GM19324 (cell line): Measurements from ENCODE around the gene PALLD.

Experiments used
- ATAC-seq: cut with Tn5 transposase; IDR thresholded peaks from one replicate; pipeline ENCODE4 v1.9.1; 2021; ENCODE audit warnings: mild to moderate bottlenecking, moderate library complexity; ENCODE audit not compliant: unreplicated experiment, low FRiP score

PALLD gene

GRCh38 chr4:168854350-168854921, 357.6 kb downstream of the PALLD start:
- no peak for ATAC-seq

- ATAC-seq, result no peak
These were observed 359.5 kb downstream of the PALLD start for GRCh38 chr4:168856312-168856711.

DNA sequence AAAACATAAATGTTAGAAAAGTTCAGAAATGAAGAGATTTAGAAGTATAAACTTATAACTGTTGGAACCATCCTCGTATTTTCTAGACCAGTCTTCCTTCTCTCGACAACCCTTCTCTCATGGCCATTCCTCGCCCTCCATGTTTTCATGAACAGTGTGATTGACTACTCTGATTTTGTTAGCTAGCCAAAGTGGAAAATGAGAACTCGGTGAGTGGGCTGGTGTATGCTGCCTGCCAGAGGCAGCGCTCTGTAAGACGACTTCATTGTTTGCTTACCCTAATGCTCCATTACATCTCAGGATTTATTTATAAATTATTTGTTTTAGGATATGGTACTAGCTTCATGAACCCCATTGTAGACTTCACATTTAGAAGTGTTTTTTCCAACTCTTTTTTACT, 360.2 kb downstream of the PALLD start:
- no peak for ATAC-seq

- no peak for ATAC-seq
These were observed 360.9 kb downstream of the PALLD start for GRCh38 chr4:168857546-168858314.

DNA sequence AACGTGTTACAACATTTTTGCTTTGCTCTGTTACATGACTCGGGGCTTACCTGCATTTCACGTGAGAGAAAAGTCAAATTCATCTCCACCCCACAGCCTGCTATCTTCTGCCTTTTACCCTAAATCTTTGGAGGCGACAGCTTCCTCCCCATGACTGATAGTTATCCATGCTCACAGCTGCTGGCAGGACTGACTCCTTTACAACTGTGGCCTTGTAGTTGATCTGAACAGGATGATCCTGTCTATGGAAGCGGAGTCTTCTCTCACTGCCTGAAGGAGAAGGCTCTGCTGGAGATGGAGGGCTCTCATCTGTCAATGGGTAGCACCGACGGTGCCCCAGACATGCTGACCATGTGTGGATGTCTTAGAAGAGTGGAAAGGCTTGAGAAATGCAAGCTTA, 362.2 kb downstream of the PALLD start:
- no peak for ATAC-seq

- no peak for ATAC-seq
These were observed 363.2 kb downstream of the PALLD start for GRCh38 chr4:168859888-168860694.

DNA sequence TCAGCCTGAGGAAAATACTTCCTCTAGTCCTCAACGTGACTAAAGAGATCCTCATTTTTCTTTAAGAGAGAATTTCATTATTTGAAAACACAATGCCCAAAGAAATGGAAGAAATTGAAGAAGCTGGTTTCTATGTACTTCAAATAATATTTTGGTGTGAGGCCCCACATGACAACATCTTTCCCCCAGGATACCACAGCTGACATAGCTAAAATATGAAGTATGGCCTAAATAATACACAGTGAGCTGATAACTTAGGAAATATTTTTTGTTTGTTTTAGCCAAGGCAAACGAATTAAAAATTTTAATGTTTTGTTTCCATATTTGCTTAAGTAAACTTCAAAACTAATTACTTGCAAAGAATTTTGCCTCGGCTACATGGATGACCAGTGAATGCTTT, 364.0 kb downstream of the PALLD start:
- ATAC-seq, result no peak

GRCh38 chr4:168863719-168864647, 367.1 kb downstream of the PALLD start:
- ATAC-seq, result no peak

DNA sequence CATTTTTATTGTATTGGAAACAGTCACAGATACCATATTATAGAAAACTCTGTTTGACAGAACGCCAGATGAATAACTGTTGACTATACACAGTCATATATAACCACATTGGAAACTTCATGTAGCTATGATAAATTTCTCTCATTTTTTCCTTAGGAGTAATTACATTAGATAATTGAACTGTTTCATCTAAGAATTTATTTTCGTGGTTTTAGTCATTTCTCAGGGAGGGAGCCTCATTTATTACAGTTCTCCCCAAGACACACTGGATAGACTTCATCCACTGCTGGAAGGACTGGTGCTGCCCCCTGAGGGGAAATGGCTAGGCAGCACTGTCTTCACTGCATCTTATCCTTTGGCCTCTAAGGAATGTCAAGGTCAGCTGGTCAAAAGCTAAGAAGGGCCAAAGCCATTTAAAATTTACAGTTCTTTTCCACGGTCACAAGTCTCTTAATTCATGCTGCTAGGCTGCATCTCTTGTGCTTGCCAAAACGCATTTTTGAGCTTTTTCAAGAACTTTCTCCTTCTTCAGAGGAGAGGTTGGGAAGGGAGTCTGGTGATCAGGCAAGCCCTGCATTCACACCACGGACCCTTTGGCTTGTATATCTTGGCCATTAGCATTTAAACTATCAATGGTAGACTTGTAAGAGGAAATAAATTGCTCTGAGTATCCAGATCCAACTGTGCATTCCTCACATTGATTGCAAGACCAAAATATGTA, 368.1 kb downstream of the PALLD start:
- ATAC-seq, result no peak

- ATAC-seq, result no peak
These were observed 369.0 kb downstream of the PALLD start for GRCh38 chr4:168865854-168866253.

DNA sequence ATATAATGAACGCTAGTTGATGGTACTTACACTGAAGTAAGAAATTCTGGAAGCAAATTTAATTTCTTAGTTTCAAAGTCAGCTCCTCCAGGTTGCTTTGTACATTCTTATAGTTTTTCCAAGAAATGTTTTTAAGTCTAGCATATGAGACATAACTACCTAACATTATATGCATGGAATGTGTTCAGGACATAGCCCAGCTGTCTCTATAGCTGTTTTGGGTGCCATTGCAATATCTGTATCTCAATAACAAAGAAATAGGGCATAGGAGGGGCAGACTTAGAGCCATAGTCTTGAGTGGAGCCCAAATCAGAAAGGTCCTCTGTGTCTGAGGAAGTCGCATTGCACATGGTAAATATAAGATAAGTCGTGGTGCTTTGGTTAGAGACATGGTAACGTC, 369.8 kb downstream of the PALLD start:
- no peak for ATAC-seq

GRCh38 chr4:168867128-168867527, 370.3 kb downstream of the PALLD start:
- ATAC-seq, result no peak

- no peak for ATAC-seq
These were observed 371.4 kb downstream of the PALLD start for GRCh38 chr4:168868044-168868781.

DNA sequence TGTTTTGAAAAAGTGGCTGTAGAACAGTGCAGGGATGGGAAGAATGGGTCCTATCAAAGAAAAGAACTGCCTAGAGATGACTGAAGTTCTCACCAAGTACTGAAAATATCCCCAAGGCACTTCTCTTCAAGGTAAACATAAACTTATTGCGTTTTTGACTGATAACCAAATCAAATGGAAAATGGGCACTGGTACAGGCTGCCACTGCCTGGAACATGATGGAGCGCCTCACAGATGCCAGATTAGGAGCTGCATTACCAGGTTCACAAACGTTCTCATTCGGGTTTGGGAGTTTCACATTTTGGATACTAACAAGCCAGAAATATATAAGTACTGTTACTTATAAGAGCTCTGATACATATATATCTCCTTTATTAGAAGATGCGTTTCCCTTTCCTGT, 371.9 kb downstream of the PALLD start:
- no peak for ATAC-seq

- no peak for ATAC-seq
These were observed 373.2 kb downstream of the PALLD start for GRCh38 chr4:168870004-168870403.

- ATAC-seq, result no peak
These were observed 374.8 kb downstream of the PALLD start for GRCh38 chr4:168871632-168872031.

DNA sequence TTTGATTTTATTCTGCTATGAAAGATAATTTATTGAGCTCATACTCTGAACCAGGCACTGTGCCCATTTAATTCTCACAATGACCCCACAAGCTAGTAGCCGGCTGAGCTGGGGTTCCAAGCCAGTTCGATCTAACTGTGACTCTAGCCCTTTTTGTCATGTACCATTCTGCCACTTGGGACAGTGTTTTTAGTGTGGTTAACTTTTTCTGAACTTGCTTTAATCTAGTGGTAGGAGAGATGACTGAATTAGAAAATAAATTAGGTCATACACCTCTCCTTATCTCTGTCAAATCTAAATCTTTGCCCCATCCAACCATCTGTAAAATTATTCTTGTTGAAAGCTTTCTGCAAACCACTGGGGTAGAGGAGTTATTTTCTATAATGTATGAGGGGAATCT, 377.2 kb downstream of the PALLD start:
- no peak for ATAC-seq

- ATAC-seq, result no peak
These were observed 379.3 kb downstream of the PALLD start for GRCh38 chr4:168876106-168876505.
